ENCODE measurements around the gene FAIM.
"Not testable (repeated sequence)": the region's sequence is repeated elsewhere in the genome, so short reads cannot be mapped to it uniquely, and the experiment has no call there.

FAIM gene, protein sequence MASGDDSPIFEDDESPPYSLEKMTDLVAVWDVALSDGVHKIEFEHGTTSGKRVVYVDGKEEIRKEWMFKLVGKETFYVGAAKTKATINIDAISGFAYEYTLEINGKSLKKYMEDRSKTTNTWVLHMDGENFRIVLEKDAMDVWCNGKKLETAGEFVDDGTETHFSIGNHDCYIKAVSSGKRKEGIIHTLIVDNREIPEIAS

DNA sequence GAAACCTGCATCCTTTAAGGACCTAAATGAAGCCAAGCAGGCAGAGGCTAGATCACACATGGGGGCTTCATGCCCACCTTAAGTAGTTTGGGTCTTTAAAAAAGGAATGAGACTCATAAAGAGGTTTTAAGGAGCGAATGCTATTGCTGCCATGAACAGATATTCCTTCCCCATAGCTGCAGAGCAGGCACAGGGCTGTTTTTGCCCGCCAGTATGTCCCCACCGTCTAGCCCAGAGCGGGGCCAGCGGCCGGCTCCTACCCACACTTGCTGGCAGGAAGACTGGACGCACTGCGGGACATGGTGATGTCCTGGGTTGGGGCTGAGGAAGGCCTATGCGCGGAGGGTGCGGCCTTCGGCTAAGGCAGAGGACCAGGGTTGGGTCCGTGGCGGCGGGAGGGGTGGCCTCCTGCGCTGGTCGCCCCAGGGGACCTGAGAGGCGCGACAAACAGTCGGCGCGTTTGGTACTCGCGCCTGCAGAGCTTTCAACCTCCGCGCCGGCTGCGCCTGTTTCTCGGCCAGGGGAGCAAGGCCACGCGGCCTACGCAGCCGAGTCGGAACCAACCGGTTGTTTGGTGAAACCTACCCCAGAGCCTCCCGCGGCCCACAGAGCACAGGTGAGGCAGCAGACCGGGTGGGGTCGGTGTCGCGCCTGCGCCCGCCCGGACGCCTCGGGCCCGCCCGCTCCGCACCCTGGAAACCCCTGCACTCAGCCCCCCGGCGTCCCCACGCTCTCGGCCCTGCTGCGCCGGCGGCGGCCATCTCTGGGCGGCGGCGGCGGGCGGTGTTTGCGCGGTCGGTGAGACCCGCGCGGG lies at the start of gene FAIM:
Gene FAIM, plus strand, starts transcription at position 450 of the 814 bp plus-strand sequence. CDS start 10,956 bp downstream, outside the sequence.
- DNase-seq: peak; percentile 10

DNA sequence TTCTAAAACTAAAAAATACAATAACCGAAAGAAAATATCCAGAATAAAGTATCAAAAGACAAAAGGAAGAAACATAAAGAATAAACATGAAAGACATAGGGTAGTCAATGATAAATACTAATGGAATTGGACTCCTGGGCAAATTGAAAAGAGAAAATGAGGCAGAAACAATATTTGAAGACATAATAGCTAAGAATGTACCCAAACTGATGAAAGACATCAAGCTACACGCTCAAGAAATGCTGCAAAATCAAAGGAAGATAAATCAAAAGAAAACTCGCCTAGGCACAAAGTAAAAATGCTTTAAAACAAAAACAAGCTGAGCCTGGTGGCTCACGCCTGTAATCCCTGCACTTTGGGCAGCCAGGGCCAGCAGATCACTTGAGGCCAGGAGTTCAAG lies 49.4 kb upstream of the FAIM start:
- no peak for DNase-seq

DNA sequence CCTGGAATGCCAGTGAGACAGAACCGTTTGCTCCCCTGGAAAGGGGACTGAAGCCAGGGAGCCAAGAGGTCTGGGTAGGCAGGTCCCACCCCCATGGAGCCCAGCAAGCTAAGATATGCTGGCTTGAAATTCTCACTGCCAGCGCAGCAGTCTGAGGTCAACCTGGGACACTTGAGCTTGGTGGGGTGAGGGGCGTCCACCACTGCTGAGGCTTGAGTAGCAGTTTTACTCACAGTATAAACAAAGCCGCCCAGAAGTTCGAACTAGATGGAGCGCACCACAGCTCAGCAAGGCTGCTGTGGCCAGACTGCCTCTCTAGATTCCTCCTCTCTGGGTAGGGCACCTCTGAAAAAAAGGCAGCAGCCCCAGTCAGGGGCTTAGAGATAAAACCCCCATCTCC lies 48.1 kb upstream of the FAIM start:
- no peak for DNase-seq

DNA sequence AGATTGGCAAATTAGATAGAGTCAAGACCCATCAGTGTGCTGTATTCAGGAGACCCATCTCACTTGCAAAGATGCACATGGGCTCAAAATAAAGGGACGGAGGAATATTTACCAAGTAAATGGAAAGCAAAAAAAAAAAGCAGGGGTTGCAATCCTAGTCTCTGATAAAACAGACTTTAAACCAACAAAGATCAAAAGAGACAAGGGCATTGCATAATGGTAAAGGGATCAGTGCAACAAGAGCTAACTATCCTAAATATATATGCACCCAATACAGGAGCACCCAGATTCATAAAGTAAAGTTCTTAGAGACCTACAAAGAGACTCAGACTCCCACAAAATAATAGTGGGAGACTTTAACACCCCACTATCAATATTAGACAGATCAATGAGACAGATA lies 45.7 kb upstream of the FAIM start:
- DNase-seq: not testable (repeated sequence)

DNA sequence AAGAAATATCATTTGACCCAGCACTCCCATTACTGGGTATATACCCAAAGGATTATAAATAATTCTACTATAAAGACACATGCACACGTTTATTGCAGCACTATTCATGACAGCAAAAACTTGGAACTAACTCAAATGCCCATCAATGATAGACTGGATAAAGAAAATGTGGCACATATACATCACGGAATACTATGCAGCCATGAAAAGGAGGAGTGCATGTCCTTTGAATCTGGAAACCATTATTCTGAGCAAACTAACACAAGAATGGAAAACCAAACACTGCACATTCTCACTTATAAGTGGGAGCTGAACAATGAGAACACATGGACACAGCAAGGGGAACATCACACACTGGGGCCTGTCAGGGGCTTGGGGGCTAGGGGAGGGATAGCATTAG lies 42.3 kb upstream of the FAIM start:
- DNase-seq: not testable (repeated sequence)

DNA sequence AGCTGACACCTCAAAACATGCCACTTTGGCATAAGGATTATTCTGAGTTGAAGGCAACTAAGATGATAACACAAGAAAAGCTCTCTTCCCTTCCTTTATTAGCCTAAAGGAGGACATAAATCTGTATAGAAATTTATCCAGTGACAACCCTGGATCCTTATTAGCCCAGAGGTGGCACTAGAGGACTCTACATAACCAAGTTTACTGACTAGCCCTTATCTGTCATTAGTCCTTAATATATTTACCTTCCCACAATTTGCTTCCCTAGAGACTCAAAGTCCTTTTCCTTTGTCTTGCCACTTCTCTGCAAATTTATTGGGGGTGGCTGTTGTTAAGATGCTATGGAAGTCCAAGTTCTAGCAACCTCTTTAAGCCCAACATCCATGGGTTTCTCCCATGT lies 41.2 kb upstream of the FAIM start:
- no peak for DNase-seq

DNA sequence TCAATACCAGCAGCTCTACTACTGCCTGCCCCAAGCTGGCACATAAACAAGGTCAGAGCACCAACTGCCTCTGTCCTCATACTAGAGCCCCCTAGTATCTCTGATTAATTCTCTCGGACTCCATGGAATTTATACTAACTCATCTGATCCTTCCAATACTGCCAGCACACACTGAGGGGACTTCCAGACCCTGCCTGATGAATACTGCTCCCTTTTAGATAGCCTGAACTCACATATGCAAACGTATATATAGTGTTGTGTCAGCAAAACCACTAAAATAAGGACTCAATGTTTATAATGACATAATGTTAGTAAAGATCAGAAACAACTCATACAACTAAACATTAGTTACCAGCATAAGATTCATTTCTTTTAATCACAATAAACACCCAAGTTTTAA lies 39.5 kb upstream of the FAIM start:
- DNase-seq: no peak

DNA sequence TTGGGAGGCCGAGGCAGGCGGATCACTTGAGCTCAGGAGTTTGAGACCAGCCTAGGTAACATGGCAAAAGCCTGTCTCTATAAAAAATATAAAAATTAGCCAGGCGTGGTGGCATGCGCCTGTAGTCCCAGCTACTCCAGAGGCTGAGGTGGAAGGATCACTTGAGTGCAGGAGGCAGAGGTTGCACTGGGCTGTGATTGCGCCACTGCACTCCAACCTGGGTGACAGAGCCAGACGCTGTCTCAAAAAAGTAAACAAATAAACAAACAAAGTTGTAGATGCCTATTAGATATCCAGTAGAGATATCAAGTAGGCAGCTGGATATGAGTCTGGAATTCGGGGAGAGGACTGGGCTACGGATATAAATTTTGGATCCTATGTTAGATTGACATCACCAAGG lies 38.9 kb upstream of the FAIM start:
- DNase-seq: not testable (repeated sequence)

DNA sequence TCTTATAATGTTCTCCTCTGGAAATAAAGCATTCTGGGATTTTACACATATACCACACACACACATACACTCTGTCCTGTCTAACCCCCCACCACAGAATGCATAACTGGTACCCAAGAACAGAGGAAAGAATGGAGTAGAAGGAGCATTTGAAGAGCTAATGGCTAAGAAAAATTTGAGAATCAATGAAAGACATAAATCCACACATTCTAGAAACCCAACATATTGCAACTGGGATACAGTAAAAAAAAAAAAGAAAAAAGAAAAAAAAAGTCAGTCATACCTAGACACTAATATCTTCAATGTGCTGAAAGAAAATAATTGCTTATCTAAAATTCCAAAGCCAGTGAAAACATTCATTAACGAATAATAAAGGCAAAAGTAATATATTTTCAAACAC lies 35.4 kb upstream of the FAIM start:
- no peak for DNase-seq

DNA sequence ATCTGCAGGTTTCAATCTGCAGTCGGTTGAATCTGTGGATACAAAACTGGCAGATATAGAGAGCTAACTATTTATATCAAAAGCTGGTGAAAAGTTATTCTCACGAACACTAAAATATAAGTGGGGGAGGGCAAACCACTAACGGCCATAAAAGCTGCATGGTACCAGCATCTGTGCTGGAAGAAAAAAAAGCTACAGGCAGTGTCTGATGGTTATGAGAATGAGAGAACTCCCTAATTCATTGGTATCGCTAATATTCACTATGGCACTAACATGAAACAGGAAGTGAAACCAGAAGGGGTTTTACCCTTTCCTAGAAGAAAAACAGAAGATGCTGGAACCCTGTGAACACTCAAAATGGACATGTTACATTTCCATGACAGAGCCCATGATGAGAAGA lies 30.4 kb upstream of the FAIM start:
- DNase-seq: no peak

DNA sequence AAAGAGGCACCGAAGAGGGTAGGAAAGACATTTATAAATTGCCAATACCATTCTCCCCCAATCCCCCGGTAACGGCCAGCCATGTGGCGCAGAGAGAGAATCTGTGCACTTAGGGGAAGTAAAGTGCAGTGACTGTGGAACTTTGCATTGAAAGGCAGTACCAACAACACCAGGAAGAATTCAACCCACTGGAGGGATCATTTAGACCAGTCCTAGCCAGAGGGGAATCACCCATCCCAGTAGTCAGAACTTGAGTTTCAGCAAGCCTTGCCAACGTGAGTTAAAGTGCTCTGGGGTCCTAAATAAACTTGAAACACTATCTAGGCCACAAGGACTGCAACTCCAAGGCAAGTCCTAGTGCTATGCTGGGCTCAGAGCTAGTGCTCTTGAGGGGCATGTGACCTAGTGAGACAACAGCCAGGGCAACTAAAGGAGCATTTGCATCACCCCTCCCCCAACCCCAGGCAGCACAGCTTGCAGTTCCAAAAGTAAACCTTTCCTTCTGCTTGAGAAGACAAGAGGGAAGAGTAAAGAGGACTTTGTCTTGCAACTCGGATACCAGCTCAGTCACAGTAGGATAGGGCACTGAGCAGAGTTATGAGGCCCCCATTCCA lies 29.5 kb upstream of the FAIM start:
- no peak for DNase-seq

DNA sequence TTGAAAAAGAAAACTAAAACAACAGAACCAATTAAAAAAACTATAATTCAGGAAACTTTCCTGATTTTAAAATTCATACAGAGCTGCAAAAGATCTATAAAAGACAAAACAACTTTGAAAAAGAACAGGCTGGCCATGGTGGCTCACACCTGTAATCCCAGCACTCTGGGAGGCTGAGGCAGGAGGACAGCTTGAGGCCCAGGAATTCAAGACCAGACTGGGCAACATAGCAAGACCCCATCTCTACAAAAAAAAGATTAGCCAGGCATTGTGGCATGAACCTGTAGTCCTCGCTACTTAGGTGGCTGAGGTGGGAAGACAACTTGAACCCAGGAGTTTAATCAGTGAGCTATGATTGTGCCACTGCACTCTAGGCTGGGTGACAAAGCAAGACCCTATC lies 21.2 kb upstream of the FAIM start:
- DNase-seq: no peak

DNA sequence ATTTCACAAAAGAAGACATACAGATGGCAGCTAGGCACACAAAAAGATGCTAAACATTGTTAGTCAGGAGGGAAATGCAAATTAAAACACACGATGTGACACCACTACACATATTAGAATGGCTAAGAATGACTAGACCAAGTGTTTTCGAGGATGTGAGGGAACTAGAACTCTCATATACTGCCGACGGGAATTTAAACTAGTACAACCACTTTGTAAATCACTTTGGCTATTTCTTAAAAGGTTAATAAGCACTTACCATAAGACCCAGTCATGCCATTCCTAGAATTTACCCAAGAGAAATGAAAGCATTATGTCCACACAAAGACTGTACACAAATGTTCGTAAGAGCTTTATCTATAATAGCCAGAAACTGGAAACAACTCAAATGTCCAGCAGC lies 20.1 kb upstream of the FAIM start:
- no peak for DNase-seq

DNA sequence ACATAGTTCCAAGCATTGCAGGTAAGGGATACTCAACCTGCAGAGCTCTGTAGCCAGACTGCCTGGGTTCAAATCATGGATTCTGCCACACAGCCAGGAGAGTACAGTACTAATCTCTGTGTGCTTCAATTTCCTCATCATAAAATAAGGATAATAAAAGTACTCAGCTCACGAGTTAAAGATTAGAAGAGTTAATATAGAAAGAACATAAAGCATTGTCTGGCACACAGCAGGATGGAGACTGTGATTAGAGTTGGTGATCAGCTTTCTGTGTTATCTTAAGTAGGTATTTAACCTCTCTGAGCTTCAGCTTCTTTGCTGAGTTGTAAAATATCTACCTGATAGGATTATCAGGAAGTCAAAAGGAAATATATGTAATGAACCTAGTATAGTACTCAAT lies 17.2 kb upstream of the FAIM start:
- DNase-seq: no peak

DNA sequence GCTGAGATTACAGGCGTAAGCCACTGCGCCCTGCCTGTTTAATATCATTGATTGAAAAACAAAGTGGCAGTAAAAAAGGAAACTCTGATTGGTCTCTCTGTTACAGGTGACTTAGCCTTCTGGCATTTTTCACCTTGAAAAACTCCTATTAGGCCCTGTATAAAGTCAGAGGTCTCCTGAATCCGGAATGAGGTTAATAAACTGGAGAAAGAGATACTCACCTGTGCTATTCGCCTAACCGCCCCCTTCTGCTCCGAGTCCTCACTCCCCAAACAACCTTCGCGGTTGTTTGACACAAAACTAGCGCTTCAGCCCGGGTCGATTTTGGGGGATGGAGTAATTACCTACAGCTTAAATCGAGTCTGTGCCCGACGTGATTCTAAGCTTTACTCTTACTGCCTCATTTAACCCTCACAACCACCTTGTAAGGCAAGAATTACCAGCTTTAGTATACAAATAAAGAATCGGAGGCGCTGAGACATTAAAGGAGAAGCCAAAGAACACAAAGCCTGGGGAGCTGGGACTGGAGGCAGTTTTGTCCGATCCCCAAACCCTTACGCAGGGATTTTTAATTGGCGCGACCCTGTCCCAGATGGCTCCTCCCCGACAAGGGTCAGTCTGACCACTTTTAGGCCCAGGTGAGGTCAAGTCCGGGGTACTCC lies 15.0 kb upstream of the FAIM start:
- no peak for DNase-seq

DNA sequence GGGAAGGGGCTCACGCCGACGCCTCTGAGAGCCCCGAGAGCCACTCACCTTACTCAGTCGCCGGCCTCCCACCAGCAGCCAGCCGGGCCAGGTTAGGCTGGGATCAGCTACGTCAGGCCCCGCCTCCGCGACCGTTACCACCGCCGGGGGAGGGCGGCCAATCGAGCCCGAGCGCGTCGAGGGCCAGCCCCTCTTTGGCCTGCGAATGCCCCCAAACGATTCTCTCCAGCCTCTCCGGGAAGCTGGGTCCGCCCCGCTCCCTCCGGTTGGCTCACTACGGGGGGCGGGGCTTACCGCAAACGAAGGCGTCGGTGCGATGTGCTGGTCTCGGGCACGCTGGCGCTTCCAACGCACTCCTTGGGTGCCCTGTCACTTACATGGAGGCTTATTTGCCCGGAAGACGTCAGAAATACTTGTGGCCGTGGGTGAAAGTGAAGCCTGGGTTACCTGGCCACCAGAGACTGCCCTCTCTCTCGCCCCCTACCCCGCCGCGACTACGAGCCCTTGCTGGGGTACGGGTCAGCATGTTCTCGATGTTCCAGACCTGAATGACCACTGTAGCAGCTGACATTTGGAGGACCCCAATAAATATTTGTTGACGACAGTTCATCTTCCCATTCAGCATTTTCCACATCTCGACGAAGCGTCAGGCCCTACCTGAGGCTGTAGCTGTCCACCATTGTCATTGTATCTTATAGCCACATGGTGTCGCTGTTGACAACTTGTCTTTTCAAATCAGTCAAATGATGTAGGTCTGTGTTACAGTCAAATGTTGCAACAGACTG lies 14.2 kb upstream of the FAIM start, which contains the start of gene CEP70:
Gene CEP70, minus strand, starts transcription at position 111 of the 785 bp plus-strand sequence. CDS start 21,333 bp downstream, outside the sequence.
- DNase-seq: no peak

DNA sequence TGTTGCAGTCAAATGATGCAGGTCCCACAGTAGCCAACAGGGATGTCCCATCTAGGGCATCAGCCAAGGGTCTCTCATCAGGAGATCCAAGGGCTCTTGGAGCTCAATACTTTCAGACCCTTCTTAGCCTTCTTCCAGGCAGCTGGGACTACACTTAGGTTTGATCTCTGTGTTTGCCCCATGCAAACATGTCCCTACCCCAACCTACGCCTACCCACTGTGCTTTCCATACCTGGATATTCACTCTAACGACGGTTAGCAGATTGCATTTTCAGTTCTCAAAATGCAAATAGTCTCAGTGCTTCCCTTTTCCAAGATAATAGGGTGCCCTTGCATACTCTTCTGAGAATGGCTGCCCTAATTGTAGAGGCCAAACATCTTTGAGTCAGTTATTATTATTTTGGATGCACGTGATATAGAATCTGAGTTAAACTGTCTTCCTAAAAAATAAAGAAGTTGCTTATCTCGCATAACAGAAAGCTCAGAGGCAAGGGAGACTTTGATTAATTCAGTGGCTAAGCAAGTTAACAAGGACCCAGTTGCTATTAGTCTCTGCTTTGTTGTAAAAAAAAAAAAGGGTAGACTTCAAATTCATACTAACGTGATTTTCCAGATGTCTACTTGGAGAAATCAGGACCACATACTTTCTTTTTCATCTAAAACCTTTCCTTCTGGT lies 13.5 kb upstream of the FAIM start:
- no peak for DNase-seq

DNA sequence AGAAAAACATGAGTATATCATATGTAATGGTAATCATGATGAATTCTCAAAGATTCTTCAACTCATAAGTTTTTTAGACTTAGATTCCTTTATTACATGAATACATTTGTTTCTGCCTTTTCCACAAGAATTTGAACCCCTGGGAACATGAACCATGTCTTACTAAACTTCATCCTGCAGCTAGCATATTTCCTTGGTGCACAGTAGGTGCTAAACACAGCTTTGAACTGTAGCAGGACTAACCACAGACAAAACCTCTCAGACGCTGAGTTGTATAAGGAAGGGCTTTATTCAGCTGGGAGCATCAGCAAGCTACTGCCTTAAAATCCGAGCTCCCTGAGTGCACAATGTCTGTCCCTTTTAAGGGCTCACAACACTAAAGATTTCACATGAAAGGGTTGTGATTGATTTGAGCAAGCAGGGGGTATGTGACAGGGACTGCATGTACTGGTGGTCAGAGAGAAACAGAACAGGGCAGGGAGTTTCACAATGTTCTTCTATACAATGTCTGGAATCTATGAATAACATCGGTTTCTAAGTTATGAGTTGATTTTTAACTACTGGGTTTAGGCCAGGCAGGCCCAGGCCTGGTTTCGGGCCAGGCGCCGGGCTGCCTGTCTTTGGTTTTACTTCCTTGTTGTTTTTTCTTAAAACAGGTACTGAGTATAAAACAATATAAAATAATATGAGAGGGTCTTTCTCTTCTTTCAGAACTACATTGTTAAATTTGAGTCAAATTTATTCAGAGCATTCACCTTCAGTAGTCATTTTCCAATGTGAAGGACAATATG lies 11.2 kb upstream of the FAIM start:
- DNase-seq: not testable (repeated sequence)

DNA sequence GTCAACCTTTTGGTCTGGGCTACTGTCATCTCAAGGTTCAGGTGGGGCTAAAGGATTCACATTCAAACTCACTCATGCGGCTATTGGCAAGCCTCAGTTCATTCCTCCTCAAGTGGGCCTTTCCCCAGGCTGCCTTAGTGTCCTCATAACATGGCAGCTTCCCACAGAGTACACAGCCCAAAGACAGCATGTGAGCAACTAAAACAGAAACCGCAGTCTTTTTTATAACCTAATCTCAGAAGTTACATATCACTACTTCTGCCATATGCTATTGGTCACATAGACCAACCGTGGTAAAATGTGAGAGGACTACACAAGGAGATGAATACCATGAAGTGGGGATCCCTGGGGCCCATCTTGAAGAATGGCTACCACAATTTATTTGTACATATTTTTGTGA lies 10.0 kb upstream of the FAIM start:
- DNase-seq: no peak

DNA sequence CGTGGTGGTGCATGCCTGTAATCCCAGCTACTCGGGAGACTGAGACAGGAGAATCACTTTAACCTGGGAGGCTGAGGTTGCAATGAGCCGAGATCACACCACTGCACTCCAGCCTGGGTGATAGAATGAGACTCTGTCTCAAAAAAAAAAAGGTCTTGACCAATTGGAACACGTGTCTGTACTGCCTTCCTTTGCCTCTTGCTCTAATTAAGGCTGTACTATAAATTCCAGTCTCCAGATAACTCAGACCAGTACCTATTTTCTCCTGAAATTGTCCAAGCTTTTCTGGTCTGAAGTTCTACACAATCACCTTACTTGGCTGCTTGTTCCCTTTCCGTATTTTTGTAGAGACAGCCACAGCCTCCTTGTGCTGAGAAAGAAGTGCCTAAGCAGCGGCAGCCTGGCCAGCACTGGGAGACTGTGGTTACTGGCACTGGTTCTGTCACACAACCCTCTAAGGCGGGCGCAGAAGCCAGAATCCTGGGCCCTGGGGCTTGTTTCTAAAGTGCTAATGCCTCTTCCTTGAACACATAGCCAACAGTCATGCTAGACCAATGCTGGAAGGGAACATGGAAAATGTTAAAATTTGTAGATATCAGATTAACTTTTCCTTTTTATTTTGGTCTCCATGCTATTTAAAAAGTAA lies 8.3 kb upstream of the FAIM start:
- DNase-seq: no peak

DNA sequence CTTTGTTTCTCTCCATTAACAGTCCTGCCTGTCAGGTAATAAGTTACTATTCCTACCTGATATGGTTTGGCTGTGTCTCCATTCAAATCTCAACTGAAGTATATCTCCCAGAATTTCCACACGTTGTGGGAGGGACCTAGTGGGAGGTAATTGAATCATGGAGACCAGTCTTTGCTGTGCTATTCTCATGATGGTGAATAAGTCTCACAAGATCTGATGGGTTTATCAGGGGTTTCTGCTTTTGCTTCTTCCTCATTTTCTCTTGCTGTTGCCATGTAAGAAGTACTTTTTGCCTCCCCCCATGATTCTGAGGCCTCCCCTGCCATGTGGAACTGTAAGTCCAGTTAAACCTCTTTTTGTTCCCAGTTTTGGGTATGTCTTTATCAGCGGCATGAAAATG lies 6.9 kb upstream of the FAIM start:
- not testable (repeated sequence) for DNase-seq
